AG04449 (cell line): Measurements from ENCODE around the gene SH3PXD2A.
"Not testable (repeated sequence)": the region's sequence is repeated elsewhere in the genome, so short reads cannot be mapped to it uniquely, and the experiment has no call there.

Experiments used
- CTCF ChIA-PET: fragments of 350-600 bp; formaldehyde crosslinking; extraction: SDS; loops from one replicate; lab custom pipeline; 2021; ENCODE audit warnings: antibody characterized with exemption; lab: Yijun Ruan, JAX
- POLR2A ChIA-PET: fragments of 400-600, 350-600 bp; formaldehyde crosslinking; extraction: SDS; loops from one replicate; lab custom pipeline; 2020; ENCODE audit warnings: antibody characterized with exemption, inconsistent platforms; lab: Yijun Ruan, JAX
- DNase-seq: peaks from one replicate; pipeline ENCODE4 v3.0.0-alpha.2; 2010; ENCODE audit warnings: low read depth, low spot score
- H3K4me3 ChIP-seq: 2 replicates; pipeline ENCODE4 v1.5.1; 2011; ENCODE audit warnings: low read depth, mild to moderate bottlenecking, control low read depth, low read length
- CTCF ChIP-seq: IDR thresholded peaks from one replicate; pipeline ENCODE4 v1.5.1; 2011; ENCODE audit warnings: mild to moderate bottlenecking, moderate library complexity, low read length, control low read depth, inconsistent platforms; ENCODE audit not compliant: insufficient read depth; ENCODE audit errors: missing control alignments

SH3PXD2A gene

GRCh38 chr10:103610083-103610472, 245.3 kb downstream of the SH3PXD2A start:
- DNase-seq, result no peak
- ChIA-PET CTCF (interaction anchor here (0.9 to 12.5 kb wide), 5 partner anchors 10 to 76 kb away, joined by 3 to 133 read pairs (median 4); no protein-coding TSS in a partner anchor), POLR2A (interaction anchor here (0.8 kb wide), 1 partner anchor 50 kb away, joined by 3 read pairs; no protein-coding TSS in a partner anchor)
- no peak overlapping the region for H3K4me3 ChIP-seq
- no peak for TF ChIP-seq CTCF

DNA sequence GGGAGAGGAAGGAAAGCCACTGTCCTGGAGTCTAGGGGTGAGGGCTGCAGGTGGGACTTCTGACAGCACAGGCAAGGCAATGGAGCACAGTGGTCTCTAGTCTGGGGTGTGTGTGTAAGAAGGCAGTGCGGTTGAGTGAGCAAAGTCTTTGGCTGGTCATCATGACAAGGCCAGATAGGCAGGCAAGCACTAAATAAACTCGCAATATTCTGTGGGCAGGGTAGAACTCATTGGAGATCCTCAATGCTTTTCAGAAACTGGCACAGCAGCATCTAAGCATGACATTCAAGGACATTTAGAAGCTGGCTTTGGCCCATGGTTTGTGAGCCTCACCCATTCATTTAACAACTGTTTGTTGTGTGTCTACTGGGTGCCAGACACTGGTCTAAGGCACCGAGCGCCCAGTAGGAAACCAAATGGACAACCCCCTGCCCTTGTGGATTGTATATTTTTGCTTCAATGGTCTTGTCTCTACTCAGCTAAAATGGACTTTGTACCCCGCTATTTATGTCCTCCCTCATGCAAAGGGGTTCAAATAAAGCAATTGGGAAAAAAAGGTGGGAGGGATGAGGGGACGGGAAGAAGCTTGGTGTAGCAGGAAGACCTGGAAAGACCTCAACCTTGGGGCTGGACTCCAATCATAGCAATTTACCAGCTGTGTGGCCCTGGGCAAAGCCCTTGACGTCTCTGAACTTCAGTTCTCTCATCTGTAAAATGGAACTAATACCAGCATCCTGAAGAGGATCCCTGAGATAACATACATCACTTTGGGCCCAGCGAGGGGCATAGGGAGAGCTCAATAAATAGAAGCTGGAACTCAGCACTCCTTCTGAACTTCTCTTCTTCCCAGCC, 245.9 kb downstream of the SH3PXD2A start:
- ChIA-PET CTCF (interaction anchor here (0.7 to 12.5 kb wide), 7 partner anchors 9 to 77 kb away, joined by 3 to 133 read pairs (median 4); no protein-coding TSS in a partner anchor), POLR2A (interaction anchor here (0.8 kb wide), 1 partner anchor 51 kb away, joined by 3 read pairs; no protein-coding TSS in a partner anchor)
- no peak overlapping the region for H3K4me3 ChIP-seq
- DNase-seq, result no peak
- no peak for TF ChIP-seq CTCF

GRCh38 chr10:103608056-103608455, 247.3 kb downstream of the SH3PXD2A start:
- POLR2A ChIA-PET, DNase-seq, H3K4me3 ChIP-seq: not testable (repeated sequence)
- CTCF ChIA-PET, result interaction anchor here (1.5 to 21.5 kb wide), 2 partner anchors 18 to 77 kb away, joined by 4 to 447 read pairs; no protein-coding TSS in a partner anchor

DNA sequence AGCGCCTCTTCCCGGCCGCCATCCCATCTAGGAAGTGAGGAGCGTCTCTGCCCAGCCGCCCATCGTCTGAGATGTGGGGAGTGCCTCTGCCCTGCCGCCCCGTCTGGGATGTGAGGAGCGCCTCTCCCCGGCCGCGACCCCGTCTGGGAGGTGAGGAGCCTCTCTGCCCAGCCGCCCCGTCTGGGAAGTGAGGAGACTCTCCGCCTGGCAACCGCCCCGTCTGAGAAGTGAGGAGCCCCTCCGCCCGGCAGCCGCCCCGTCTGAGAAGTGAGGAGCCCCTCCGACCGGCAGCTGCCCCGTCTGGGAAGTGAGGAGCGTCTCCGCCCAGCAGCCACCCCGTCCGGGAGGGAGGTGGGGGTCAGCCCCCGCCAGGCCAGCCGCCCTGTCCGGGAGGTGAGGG, 248.3 kb downstream of the SH3PXD2A start:
- CTCF ChIA-PET, result interaction anchor here (21.5 kb wide), 1 partner anchor 78 kb away, joined by 447 read pairs; no protein-coding TSS in a partner anchor
- DNase-seq, H3K4me3 ChIP-seq, POLR2A ChIA-PET: not testable (repeated sequence)

- H3K4me3 ChIP-seq, POLR2A ChIA-PET, DNase-seq: not testable (repeated sequence)
- CTCF ChIA-PET, result interaction anchor here (0.7 to 21.5 kb wide), 18 partner anchors 8 to 269 kb away, joined by 3 to 447 read pairs (median 4); no protein-coding TSS in a partner anchor
Observed at GRCh38 chr10:103606097-103606438, 249.3 kb downstream of the SH3PXD2A start.

GRCh38 chr10:103605359-103606096, 249.8 kb downstream of the SH3PXD2A start:
- no peak overlapping the region for H3K4me3 ChIP-seq
- peak; percentile 70 for TF ChIP-seq CTCF
- ChIA-PET CTCF (interaction anchor here (0.6 to 21.5 kb wide), 22 partner anchors 8 to 279 kb away, joined by 3 to 447 read pairs (median 4); no protein-coding TSS in a partner anchor), POLR2A (no interaction called here)
- no peak for DNase-seq

DNA sequence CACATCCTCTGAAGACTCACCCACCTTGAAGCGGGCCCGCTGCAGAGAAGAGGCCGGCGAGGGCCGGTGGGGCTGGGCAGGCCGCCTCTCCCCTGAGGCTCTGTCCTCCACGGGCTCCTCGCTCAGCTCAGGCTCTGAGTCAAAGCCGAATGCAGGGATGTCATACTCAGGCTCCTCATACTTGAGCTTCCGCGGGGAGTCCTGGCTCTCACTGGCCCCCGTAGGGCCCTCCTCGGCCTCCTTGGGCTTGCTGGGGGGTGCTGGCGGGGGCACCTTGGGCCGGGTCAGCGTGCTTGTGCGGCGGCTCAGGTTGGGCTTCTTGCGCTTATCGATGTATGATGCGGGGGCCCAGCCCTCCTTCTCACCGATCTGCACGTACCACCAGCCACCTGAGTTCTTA, 252.0 kb downstream of the SH3PXD2A start:
- ChIA-PET POLR2A (no interaction called here), CTCF (interaction anchor here (1.3 to 21.5 kb wide), 4 partner anchors 10 to 81 kb away, joined by 5 to 447 read pairs (median 12); no protein-coding TSS in a partner anchor)
- TF ChIP-seq CTCF, result no peak
- H3K4me3 ChIP-seq, result no peak overlapping the region
- no peak for DNase-seq
